ENCODE data around the gene WDR49. TPM values are rescaled to one million over a fixed set of nuclear protein-coding genes. Genes with fewer than 3 reads are reported as not detected.
A peak's percentile ranks its signal among the peaks of the same experiment; 100 is the strongest.

WDR49 gene
- 0.12 TPM in 1 of 2 replicates, not detected in the other for total RNA-seq (2014; rRNA removed; shearing (Covaris generic))

DNA sequence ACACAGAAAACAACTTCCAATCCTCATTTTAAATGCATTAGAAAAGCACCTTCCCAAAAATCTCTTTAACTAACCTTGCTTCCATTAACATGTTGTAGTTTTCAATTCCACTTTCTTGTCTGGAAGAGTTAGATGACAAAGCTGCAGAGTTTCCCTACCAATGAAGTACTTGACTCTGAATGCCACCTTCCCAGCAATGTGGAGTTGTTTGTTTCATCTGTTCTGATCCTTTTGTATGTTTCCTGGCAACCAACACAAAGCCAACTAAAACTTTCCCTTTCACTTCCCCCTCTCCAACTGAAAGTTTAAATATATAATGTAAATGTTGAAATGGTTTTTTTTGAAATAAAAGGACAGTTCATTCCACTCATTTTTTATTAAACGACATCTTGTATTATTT is at the start of gene WDR49:
Gene WDR49, minus strand, starts transcription at position 183 of the 400 bp plus-strand sequence. CDS start 517 bp downstream, outside the sequence.
- no peak for DNase-seq (ENCODE audit: low read depth)

DNA sequence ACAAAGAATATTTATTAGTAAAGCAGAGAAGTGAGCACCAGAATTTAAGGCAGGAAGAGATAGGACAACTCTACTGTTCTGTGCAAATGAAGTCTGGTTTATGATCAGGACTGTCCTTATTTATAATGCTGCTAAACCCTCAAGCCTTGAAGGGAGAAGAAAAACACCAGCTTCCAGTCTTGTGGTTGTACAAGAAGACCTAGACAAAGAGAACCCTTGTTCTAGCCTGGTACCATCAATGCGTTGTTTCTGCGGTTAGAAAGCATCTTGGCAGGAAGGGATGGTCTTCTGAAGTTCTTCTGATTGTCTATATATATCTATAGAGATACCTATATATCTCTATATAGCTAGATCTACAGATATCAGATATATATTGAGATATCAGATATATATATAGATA is 47.2 kb upstream of the WDR49 start:
- DNase-seq (ENCODE audit: low read depth) = peak; percentile 12

DNA sequence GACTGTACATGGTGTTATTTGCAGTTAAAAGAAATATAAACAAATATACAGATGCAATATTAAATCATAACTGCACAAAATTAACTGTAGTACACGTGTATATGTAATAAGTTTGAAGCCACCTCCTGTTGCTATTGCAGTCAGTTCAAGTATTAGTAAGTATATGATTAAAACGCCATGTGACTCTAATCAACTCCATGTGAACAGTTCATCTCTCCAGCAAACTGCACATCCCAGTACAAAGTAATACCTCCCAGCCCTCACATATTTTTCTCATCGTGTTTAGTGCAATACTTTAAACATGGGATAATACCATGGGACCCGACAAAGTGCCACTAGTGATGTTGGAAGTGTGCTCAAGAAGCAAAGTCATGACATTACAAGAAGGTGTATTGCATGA is 46.3 kb upstream of the WDR49 start:
- DNase-seq (ENCODE audit: low read depth) = no peak

DNA sequence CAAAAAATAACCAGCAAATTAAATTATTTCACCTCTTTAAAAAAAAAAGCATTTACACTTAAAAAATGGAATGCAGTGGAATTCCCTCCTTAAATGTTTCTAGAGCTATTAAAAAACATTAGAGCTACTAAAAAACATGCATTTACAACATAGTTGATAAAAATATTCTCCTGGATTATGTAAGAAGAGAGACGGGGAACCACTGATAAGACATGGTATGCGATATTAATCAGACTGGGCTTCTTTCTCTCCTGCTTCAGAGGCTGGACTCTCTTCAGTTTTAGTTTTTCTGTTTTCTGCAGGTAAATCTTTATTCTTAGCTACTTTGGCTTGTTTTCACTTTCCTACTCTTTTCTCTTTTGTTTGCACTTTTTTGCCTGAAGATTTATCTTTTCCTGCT is 40.4 kb upstream of the WDR49 start:
- DNase-seq (ENCODE audit: low read depth) = no peak

DNA sequence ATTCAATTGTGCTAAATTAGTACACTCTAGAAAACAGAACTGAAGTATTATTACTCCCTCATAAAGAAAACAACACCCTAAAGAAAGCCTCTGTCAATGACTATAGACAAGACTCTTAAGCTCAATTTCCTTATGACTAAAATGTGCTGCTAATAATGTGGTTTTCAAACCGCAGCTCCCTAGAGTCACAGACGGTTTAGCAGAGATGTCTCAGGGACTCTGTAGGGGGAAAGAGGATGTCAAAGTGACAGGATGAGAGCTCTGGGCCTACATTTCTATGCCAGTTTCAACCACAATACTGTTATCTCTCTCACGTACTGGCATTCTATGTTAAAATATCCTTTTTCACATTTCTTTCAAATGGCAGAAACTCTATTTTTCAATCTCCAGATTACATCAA is 37.6 kb upstream of the WDR49 start:
- DNase-seq (ENCODE audit: low read depth) = peak; percentile 34

DNA sequence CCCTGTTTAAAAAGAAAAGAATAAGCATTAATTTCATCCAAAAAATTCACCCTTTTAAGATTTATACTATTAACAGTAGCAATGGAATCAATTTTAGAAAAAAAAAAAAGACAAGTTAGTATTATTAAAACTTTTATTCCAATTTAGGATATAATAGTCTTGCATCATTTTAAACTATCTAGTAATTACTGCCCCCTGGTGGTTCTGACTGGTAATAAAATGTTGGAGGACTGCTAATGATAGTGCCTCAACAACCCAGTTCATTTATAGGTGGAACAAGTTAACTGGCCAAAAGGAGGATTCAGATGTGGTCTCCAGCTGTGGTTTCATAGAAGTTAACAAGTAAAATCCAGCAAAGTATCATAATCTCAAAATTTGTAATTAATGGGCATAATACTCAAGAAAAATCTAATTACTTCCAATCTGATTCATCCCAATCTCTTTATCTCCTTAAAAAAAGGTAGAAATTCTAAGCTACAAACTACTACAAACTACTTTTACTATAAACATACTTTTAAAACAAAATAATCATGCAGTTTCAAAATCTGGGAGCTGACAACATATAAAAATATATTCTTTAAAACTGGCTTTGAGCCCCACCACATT is 30.7 kb upstream of the WDR49 start:
- peak; percentile 65 for DNase-seq (ENCODE audit: low read depth)

DNA sequence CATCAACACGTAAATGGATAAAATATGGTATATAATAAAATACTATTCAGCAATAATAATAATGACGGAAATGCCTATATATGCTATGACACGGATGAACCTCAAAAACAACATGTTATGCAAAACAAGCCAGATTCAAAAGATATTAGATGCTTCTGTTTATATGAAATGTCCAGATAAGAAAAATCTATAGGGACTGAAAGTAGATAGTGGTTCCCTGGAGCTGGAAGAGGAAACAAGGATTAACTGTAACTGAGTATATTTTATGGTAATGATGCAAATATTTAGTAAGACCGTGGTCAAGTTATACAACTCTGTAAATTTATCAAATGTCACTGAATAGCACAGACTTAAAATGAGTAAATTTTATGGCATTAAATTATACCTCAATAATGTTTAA is 25.8 kb upstream of the WDR49 start:
- DNase-seq (ENCODE audit: low read depth) = no peak

DNA sequence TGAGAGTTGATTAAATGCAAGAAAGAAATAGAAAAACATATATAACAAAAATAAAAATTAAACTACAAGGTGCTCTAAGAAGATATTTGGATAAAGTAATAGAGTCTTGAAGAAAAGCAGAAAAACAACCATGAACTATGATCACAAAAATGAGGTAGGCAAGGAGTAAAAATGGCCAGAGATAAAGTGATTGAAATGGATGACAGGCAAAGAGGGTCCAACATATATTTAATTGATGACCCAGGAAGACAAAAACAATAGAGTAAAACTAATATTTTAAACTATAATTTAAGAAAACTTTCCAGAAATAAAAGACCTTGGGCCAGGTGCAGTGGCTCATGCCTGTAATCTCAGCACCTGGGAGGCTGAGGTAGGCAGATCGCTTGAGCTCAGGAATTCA is 22.1 kb upstream of the WDR49 start:
- peak; percentile 2 for DNase-seq (ENCODE audit: low read depth)

DNA sequence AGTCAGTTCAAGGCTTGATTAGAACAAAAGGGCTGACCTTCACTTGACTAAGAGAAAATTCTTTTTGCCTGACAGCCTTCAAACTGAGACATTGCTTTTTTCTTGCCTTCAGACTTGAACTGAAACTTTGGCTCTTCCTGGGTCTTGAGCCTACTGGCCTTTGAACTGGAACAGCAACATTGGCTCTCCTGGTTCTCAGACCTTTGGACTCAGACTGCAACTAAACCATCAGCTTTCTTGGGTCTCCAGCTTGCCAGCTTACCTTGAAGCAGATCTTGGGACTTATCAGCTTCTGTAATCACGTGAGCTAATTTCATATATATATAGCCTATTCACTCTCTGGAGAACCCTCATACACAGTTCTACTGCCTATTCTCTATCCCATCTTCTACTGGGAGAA is 19.5 kb upstream of the WDR49 start:
- DNase-seq (ENCODE audit: low read depth) = no peak

DNA sequence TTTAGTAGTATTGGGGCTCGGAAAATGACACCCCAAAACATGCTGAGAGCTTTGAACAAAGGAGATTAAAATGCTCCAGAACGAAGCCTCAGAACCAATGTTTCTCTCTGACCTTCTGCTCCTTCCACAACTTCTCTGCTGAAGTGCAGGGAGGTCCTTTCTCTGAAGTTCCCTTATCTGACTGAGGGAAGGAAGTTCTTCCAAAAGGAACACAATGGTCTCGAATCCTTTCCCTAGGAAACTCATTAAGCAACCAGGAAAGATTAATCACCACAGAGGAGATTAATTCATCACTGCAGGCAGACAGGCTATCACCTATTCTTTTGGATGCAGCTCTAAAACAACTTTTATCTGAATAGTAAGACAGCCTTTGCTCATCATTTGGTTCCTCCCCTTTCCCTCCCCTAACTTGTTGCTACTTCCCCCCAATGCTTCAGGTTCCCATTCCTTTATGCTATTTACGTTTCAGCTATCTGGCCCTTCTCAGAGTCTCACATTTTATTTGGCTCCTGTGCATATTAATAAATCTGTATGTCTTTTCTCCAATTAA is 18.2 kb upstream of the WDR49 start:
- DNase-seq (ENCODE audit: low read depth) = no peak

DNA sequence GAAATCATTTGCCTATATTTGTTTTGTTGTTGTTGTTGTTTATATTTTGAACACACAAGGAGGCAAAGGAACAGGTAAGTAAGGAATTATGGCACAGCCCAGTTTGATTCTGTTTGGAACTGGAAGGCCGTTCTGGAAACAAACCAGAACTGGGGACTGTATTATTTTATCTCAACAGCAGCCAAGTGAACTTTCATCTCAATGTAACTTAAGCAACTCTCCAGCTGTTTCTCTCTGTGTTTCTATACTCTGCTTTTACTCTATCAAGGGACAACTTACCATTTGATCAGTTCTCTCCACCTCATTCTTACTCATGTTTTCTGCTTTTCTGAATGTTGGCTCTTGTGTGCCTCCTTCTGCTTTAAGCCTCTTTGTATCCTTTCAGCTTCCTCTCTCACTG is 16.0 kb upstream of the WDR49 start:
- no peak for DNase-seq (ENCODE audit: low read depth)

DNA sequence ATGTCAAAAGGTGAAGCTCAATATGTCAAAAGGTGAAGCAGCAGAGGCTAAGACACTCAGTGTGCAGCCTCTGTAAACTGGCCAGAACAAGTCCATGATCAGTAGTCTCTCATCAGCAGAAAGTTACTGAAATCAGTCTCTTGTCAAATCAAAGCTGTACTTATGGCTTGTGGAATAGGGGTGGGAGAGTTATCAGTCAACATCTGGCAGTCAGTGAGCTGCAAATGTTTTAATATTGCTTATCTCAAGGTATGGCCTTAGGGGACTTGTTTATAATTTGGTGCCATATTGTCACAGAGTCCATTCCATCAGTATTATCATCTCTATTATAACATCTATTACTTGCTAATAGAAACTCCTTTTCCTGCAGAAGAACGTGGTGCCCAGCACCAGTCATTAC is 14.9 kb upstream of the WDR49 start:
- no peak for DNase-seq (ENCODE audit: low read depth)

DNA sequence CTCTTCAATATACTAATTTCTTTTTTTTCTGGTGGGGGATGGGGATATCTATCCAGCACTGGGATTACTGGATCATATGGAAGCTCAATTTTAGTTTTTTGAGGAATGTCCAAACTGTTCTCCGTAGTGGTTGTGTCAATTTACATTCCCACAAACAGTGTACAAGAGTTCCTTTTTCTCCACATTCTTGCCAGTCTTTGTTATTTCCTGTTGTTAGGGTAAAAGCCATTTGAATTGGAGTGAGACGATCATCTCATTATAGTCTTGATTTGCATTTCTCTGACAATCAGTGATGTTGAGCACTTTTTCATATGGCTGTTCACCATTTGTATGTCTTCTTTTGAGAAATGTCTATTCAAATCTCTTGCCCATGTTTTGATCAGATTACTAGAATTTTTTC is 12.8 kb upstream of the WDR49 start:
- no peak for DNase-seq (ENCODE audit: low read depth)

DNA sequence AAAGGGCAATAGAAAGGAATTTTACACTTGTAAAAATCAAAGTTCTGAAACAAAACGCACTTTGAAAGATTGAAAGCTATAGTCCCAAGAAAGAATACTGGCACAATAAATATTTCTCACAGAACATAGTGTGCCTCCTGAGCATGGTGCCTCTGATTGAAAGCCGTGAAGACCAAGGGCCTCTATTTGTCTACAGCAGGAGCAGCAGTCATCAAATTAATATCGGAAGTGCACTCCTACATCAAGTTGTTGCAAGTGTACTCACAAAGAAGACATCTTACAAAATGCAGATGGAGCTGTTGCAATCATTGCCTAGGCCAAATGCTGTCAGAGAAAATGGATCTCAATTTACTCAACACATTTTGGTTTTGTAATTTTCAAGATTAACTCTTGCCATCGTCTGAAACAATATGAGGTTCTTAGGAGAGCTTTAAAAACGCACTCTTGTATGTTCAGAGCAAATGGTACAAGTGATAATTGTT is 9.2 kb upstream of the WDR49 start:
- DNase-seq (ENCODE audit: low read depth) = no peak

DNA sequence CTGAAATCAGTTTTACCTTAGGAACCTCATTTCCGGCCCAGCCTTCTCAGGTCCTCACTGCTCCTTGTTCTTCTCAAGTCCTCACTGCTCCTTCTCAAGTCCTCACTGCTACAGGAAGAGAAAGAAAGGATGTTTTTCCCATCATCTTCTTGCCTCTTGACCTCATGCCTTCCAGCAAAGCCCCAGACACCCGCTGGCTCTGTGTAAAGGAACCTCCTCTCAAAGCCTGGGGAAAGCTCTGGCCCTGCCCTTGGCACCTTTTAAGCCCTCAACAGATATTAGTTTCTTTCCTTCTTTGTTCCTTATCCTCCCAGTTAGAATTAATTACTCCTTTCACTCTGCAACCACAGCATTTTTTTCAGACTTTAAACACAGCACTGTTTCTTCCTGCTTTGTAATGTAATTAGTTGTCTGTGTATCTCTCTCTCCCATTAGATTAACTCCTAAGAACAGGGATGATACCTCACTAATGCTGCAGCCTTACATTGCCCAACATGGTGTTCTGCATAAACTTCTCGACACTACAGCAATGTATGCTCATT is 4.0 kb upstream of the WDR49 start:
- no peak for DNase-seq (ENCODE audit: low read depth)

DNA sequence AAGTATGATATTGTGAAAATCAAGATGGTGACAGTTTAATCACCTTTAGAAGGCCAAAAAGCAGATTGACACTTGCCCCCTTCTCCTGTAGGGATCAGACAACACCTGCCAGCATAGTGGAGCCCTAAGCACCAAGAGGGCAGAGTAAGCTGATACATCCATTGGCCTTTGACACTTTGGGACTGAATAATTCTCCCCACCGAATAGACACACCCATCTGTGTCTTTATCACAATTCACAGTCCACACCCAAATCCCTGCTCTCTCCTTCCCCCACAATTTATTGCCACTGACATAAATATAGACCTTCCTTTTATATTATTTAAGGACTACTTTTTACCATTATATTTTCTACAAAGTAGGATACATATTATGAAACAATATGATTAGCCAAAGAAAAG is 3.1 kb upstream of the WDR49 start:
- no peak for DNase-seq (ENCODE audit: low read depth)

DNA sequence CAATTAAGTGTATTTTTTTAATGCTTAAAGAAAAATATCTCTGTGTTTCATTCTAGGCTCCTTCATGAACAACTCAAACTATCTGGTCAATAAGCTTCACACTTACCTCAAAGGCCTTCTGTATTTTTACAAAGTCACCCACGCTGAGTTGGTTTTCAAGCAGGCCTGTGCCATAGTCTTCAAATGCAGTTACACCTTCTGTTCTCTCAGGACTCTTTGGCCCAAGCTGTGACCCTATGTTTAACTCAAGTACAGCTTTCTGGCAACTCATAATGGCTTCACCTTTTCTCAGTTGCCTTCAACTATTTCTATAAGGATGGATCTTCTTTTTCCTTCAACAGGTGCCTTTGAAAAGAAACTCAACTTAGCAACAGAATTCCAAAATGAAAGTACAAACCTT is 587 bp downstream of the WDR49 start:
- no peak for DNase-seq (ENCODE audit: low read depth)

DNA sequence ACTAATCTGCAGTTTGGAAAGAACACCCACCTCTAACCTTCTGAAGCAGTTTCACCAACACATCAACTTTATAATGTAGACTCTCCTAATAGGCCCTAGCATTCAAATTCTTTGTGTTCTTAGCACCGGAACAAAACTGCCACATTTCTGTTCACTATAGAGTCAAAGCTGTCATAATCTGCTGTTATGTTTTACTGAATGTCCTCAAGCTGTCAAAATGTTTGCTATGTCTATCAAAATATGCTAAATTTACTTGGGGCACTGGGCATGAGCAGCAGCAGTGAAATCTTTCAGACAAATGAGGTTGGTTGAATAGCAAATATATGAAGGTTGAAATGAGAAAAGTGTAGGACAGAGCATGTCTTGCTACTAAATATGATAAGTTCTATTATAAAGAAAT is 1.9 kb downstream of the WDR49 start:
- no peak for DNase-seq (ENCODE audit: low read depth)

DNA sequence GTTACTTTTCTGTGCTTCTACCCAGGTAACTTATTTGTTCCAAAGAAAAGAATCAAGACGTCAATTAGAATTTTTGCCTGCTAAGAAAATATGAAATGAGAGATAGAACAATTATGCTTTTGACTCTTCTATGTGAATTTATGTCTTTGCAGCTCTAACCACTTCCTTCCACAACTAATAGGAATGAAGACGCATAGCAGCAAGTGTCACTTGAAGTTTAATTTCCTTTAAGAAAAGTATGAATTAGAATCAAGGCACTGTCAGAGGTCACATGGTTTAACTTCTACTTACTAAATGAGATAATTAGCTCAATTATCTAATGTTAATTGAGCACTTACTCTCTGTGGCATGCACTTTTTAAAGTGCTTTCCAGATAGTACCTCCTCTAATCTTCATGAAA is 3.3 kb downstream of the WDR49 start:
- DNase-seq (ENCODE audit: low read depth) = no peak

DNA sequence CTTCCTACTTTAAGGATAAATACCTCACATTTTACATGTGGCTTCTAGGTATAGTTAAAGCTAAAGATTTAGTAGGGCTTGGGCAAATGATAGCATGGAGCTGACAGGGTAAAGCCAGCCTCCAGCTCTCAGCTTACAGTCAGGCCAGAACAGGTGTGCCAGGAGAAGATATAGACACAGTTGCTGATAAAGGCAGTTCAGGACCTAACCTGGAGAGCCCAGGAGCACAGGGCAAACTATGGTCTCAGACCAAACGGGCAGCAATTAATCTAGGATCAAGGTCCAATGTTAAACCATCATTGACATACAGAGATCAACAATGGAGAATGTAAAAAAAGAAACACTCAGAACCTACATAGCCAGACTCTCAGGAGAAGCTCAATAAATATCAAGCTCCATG is 4.0 kb downstream of the WDR49 start:
- DNase-seq (ENCODE audit: low read depth) = no peak

DNA sequence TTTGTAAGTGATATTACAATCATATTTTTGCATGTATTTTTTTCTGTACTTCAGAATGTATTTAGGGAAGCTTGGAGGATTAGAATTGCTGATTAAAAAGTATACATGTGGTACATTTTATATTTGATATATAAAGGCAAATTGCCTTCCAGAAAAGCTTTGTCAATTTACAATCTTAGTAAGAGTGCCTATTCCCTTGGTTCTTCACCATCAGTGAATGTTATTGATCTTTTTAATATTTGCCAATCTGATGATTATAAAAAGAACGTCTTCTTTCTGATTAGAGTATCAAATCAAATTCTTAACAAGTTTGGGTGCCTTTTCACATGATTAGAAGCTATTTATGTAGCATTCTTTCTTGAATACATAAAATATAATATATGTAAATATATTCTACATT is 9.1 kb downstream of the WDR49 start:
- DNase-seq (ENCODE audit: low read depth) = no peak

DNA sequence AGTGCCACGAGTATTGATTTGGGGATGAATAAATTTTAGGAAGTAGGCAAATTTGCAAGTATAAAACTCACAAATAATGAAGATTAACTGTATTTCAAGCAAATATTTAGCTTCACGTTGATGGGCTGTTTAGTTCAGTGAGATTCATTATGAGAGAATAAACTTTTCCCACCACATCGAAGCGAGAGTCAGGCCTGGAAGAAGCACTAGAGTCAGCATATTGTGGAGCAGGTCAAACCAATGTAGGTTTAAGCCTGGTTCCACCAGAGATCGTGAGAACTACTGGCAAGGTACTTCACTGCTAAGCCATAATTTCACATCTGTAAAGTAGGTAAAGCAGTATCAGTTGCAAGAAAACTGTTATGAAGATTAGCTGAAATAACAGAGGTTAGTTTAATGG is 22.3 kb downstream of the WDR49 start:
- DNase-seq (ENCODE audit: low read depth) = no peak

DNA sequence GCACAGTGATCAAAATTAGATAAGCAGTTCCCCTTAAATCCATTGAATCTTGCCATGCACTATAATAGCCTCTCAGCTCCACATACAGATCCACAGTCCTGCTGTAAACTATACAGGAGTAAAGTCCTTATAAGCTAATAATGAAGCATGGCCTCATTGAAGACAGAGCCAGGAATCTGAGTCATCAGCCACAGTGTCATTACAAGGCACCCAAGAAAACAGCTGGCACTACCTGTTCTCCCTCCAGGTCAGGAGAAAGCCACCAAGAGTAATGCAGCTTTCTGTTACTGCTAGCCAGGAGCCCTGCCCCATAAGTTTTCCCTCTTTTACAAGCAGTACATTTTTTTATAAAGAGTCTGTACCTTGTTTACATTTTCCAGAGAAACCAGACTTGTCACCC is 27.3 kb downstream of the WDR49 start:
- DNase-seq (ENCODE audit: low read depth) = no peak

DNA sequence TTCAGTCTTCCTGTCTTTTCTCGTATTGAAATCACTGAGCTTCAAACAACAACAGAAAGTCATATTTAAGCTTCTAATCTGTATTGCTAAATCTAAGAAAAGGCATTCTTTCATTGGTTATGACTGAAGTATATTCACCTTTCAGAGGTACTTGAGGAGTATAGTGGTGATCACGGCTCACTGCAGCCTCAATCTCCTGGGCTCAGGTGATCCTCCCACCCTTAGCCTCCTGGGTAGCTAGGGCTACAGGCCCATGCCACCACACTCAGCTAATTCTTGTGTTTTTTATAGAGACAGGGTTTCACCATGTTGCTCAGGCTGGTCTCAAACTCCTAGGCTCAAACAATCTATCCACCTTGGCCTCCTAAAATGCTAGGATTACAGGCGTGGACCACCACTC is 38.7 kb downstream of the WDR49 start:
- no peak for DNase-seq (ENCODE audit: low read depth)
